ENCODE data around the gene ZDHHC7.
A peak's percentile ranks its signal among the peaks of the same experiment; 100 is the strongest.
"Not testable (repeated sequence)": the region's sequence is repeated elsewhere in the genome, so short reads cannot be mapped to it uniquely, and the experiment has no call there.

Gene ZDHHC7

DNA sequence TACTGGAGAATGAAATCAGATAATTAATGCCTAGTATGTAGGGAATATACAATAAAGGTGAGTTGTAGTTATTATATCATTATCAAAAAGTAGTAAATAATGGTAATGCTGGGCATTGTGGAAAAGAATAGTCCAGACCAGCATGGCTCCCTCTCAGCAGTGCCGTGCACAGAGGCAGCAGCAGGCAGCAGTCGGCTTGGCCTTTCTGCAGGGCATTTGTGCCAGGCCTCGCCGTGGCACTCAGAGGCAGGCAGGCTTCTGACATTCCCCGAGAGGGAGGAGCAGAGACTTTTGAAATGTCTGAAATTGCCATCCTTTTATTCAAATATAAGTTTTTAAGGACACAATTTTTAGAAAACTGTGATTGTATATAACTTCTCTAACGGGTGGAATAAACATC lies 31.3 kb upstream of the ZDHHC7 start:
- DNase-seq (ENCODE audit: low read depth): no peak

GRCh38 chr16:85042167-85042526 lies 30.8 kb upstream of the ZDHHC7 start:
- DNase-seq (ENCODE audit: low read depth): no peak

- no peak for DNase-seq (ENCODE audit: low read depth)
Measured at GRCh38 chr16:85041219-85042166, 30.2 kb upstream of the ZDHHC7 start.

- no peak for DNase-seq (ENCODE audit: low read depth)
Measured at GRCh38 chr16:85040685-85041084, 29.4 kb upstream of the ZDHHC7 start.

DNA sequence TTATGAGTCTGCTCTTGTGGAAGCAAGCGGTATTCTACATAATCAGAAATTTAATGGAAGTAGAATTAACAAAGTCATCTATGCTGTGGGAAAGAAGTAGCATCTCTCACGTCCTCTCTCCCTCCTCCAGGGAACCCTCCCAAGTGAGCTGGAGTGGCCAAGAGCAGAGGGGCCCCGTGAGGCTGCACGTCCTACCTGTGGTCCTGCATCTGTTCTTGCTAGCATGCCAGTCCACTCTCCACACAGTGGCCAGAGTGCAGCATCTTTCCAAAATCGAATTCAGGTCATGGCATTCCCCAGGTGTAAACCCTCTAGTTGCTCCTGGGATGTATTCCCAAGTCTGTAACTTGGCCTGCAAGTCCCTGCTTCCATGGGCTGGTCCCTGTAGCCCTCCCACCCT lies 26.4 kb upstream of the ZDHHC7 start:
- DNase-seq (ENCODE audit: low read depth): no peak

DNA sequence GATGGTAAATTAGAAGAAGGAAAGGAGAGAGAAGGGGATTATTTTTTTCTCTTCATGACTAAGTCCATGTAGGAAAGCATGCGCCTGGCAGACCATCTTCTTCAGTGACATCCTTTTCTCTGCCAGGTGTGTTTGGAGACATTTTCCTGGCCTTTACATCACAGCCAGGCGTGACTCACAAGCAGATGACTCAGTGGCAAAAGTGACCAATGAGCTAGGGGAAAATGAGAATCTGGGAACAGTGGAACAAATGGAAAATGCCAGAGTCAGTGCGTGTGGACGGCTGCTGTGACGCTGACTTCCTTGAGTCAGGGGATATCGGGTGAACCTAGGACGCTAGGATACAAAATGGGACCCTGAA lies 25.7 kb upstream of the ZDHHC7 start:
- no peak for DNase-seq (ENCODE audit: low read depth)

- DNase-seq (ENCODE audit: low read depth): no peak
Measured at GRCh38 chr16:85036236-85037049, 25.1 kb upstream of the ZDHHC7 start.

DNA sequence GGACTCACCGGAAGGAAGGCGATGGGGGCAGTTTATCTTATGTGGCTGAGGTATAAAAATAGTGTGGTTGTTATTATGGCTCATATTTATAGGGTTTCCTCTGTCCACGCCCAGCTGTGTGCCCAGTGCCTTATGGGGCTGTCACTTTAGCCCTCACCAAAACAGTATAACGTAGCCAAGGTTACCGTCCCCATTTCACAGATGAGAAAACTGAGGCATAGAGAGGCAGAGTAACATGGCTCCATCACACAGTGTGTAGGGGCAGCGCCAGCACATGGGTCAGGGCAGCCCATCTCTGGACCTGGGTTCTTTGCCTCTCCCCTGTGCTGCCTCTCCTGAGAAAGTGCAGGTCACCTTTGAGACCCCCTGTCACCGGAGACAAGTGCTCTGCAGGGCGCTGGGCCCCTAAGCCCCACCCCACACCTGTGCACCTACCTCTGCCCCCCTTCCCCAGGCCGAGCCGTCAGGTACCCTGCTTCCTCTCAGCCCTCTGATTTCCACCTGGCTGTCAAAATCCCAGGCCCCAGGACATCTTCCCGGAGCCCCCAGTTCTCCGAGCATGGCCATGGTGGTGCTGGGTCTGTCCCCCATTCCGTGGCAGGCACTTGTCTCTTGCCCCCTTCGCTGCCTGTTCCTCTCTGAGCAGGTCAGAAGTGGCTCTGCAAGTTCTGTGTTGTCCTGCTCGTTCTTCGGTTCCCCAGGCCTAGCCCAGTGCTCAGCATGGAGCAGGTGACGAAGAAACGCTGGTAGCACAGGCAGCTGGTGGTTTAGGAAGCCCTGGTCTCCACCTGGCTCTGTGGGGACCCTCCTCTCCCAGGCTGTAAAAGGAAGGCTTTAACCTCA lies 23.5 kb upstream of the ZDHHC7 start:
- no peak for DNase-seq (ENCODE audit: low read depth)

DNA sequence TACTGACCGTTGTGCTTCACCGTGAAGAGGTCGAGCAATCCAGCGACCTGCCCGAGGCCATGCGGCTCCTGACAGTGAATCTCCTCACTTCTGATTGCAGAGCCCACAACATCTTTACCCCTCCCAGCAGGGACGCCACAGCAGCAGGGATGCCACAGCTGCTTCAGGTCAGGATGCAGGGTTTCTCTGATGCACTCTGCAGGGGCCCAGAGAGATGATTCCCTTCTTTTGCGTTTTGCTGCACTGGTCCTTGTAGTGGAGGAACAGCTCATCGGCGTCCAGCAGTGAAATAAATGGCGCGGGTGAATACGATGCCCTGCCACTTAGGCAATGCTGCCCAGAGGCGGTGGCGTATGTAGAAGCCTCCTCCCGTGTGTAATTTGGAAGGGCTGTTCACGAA lies 21.8 kb upstream of the ZDHHC7 start:
- DNase-seq (ENCODE audit: low read depth): no peak

GRCh38 chr16:85032187-85032586 lies 20.9 kb upstream of the ZDHHC7 start:
- not testable (repeated sequence) for DNase-seq (ENCODE audit: low read depth)

DNA sequence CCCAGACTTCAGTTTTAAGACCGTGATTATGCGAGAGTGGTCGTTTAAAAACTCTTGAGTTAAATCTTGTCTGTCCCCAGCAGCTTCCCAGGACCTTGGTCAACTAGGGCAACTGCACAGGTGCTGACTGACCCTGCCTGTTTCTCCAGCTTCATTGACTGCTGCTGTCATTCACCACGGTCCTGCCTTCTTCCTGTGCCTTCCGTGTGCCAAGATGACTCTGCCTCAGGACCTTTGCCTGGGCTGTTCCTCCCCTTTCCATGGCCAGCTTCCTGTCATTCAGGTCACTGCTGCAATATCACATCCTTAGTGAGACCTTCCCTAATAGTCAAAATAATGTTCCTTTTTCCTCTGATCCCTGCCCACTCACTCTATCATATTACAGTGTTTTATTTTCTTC lies 20.1 kb upstream of the ZDHHC7 start:
- no peak for DNase-seq (ENCODE audit: low read depth)

GRCh38 chr16:85029981-85030401 lies 18.7 kb upstream of the ZDHHC7 start:
- no peak for DNase-seq (ENCODE audit: low read depth)

- peak; percentile 49 for DNase-seq (ENCODE audit: low read depth)
Measured at GRCh38 chr16:85029408-85029784, 18.1 kb upstream of the ZDHHC7 start.

DNA sequence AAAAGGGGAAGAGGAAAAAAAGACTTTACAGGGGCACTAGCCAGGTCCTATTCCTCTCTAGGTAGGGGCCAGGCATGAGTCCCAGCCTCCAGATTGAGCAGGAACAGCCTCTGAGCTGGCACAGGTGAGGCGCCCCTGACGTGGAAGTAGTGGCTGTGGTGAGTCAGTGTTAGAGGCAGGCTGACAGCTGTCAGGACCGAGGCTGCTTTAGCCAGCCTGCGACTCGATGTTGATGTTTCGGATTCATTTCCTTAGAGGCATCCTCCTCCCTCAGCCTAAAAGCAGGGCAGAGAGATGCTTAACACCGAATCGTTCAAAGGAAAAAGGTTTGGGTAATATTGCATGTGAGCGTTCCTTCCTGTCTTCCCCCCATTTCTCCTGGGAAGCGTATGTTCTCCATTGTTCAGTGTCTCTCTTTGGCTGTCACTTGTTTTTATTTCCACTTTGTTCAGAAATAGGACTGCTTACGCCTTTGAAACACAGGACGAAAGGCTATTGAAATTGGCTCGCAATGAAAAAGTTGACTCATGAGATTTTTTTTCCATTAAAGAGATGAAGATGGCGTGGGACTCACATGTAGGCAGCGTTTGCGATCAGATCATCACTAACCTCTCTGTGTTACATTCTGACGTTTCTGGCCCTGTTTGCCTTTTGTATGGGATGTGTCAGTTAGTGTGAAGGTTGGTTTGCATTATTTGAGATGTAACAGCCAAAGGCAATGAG lies 17.5 kb upstream of the ZDHHC7 start:
- peak; percentile 65 for DNase-seq (ENCODE audit: low read depth)

DNA sequence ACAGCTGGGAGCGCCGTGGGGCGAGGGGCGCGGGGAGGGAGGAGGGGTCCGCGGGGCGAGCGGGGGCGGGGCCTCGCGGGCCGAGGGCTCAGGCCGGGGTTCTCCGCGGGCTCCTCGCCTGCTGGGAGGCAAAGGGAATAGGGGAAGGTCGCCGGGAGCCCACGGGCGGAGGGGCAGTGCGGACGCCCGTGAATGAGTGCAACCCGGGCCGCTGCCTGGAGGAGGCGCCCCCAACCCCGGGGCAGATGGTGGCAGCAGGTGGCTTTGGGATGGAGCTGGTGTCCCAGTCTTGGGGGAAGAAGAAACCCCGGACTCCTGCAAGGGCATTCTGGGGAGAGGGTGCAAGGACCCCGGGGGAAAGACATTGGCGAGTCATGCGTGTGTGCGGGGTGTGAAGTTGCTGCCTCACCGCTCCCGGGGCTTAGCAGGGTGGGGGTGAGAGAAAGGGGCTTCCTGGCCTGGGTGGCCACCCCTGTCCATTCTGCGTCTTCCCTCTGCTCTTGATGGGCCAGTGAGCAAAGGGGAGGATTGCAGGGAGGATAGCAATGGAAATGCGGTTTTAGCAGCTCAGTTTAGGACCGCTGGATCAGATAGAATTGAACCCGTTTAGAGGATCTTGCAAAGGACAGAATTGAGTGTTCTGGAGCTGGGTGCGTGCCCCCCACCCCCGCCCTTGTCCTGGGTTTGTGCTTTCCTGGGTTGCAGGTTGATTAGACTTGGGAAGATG lies 16.8 kb upstream of the ZDHHC7 start:
- no peak for DNase-seq (ENCODE audit: low read depth)

GRCh38 chr16:85027349-85027957 lies 16.1 kb upstream of the ZDHHC7 start, which contains the start of gene KIAA0513:
Gene KIAA0513 (plus strand): TSS chr16:85027795. CDS start chr16:85067072, 39,277 bp downstream.
- DNase-seq (ENCODE audit: low read depth): peak; percentile 92

DNA sequence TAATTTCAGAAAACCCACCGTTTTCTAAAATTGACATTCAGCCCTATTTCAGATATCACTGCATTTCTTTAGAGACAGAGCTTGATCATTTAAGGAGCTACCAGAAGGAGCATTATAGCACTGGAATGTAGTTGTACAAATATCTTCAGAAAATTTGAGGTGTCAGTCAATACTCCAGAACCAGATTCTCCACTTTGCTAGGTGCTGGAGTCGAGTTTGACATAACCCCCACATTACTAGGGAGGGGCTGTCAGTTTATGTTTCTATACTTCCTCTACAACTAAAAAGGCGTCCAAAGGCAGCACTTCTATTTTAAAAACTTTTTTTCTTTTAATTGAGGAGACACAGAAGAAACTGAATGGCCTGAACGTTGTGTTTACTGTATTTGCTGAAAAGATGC lies 15.4 kb upstream of the ZDHHC7 start:
- no peak for DNase-seq (ENCODE audit: low read depth)

DNA sequence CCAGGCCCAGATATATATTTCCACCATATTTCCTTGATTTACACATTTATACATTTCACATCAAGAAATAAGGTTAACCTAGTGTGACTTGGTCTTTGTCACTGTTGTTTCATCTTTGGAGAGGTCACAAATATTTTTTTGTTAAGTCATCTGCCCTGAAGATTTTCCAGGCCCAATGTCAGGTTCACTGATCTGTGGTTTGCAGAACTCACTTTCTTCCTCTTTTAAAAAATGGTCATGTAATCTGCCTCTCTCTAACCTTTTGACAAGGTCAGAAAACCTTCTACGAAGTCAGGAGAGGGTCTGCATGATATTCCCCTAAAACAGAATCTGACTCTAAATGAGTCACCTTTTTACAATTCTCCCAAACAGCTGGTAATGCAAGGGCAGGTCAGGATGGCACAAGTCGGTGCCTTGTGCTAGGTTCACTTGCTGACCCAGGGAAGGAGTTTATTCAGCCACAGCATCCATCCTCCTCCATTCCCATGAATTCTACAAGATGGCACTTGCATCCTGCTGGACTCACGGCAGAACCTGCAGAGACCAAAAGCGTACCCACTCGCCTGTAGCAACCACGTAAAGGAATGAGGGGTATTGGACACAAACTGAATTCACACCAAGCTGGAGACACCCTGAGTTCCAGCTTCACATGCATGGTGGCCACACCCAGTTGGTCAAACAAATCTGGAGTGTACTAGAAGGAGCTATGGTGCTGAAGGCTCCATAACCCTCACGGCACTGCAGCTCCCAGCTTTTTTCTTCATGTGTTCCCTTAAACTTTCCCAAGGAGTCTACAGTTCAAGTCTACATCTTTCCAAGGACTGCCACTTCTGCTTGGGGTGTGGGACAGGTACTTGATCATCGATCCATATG lies 14.7 kb upstream of the ZDHHC7 start:
- no peak for DNase-seq (ENCODE audit: low read depth)

DNA sequence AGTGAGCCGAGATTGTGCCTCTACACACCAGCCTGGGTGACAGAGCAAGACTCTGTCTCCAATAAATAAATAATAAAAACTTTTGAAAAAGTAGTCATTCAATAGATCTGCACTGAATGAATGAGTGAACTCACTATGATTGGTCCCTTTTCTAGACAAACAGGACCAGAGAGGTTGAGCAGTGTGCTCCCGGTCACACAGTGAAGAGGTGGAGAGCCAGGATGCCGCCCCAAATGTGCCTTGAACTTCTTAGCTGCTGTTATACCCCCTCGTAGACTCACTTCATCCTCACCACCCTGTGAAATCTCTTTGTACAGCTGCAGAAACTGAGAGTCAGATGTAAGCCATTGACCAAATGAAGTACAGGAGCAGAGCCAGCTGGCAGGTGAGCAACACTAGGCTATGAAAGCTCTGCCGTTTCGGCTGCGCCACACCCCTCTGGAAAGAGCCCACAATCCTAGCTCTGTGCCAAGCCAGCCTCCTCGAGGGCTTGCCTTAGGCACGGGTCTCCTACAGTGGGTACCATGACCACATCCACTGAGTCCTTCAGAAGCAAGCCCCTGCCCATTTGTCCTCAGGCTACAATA lies 8.4 kb upstream of the ZDHHC7 start:
- no peak for DNase-seq (ENCODE audit: low read depth)
